ENCODE measurements around the gene CTDSPL.

The CTDSPL gene

GRCh38 chr3:37918627-37919026 lies 56.9 kb downstream of the CTDSPL start:
- no peak for DNase-seq

GRCh38 chr3:37920156-37920699 lies 58.5 kb downstream of the CTDSPL start:
- DNase-seq: no peak

- DNase-seq: no peak
Observed at GRCh38 chr3:37921025-37921424, 59.3 kb downstream of the CTDSPL start.

- no peak for DNase-seq
Observed at GRCh38 chr3:37922721-37923568, 61.3 kb downstream of the CTDSPL start.

- DNase-seq: no peak
Observed at GRCh38 chr3:37923569-37924040, 61.9 kb downstream of the CTDSPL start.

GRCh38 chr3:37924453-37924852 lies 62.8 kb downstream of the CTDSPL start:
- no peak for DNase-seq

- DNase-seq: no peak
Observed at GRCh38 chr3:37925157-37925556, 63.5 kb downstream of the CTDSPL start.

GRCh38 chr3:37926611-37927010 lies 64.9 kb downstream of the CTDSPL start:
- no peak for DNase-seq

GRCh38 chr3:37930495-37930894 lies 68.8 kb downstream of the CTDSPL start:
- DNase-seq: no peak

GRCh38 chr3:37932505-37932904 lies 70.8 kb downstream of the CTDSPL start:
- DNase-seq: no peak

- DNase-seq: no peak
Observed at GRCh38 chr3:37934631-37935289, 73.1 kb downstream of the CTDSPL start.

- no peak for DNase-seq
Observed at GRCh38 chr3:37935290-37935668, 73.6 kb downstream of the CTDSPL start.

GRCh38 chr3:37935756-37936666 lies 74.3 kb downstream of the CTDSPL start:
- DNase-seq: no peak

- DNase-seq: no peak
Observed at GRCh38 chr3:37937156-37937555, 75.5 kb downstream of the CTDSPL start.

GRCh38 chr3:37938011-37938410 lies 76.3 kb downstream of the CTDSPL start:
- DNase-seq: no peak

- DNase-seq: no peak
Observed at GRCh38 chr3:37940242-37940908, 78.7 kb downstream of the CTDSPL start.

GRCh38 chr3:37941608-37942508 lies 80.2 kb downstream of the CTDSPL start:
- DNase-seq: no peak

- DNase-seq: no peak
Observed at GRCh38 chr3:37942646-37943045, 81.0 kb downstream of the CTDSPL start.

- no peak for DNase-seq
Observed at GRCh38 chr3:37943126-37943525, 81.4 kb downstream of the CTDSPL start.

GRCh38 chr3:37943631-37944314 lies 82.1 kb downstream of the CTDSPL start:
- no peak for DNase-seq

- DNase-seq: no peak
Observed at GRCh38 chr3:37944391-37944842, 82.7 kb downstream of the CTDSPL start.
